Neuron (in vitro differentiated cells): Measurements from ENCODE around the gene ABCA2.

Experiments
- H2AFZ ChIP-seq: one replicate; pipeline ENCODE4 v1.6.1; 2013; ENCODE audit warnings: low read depth, mild to moderate bottlenecking, inconsistent platforms, low read length, moderate library complexity
- H3K27me3 ChIP-seq: one replicate; pipeline ENCODE4 v1.6.1; 2013; ENCODE audit warnings: low read length; ENCODE audit not compliant: insufficient read depth
- H3K36me3 ChIP-seq: one replicate; pipeline ENCODE4 v1.6.1; 2013; ENCODE audit warnings: low read length; ENCODE audit not compliant: insufficient read depth
- H3K4me1 ChIP-seq: one replicate; pipeline ENCODE4 v1.6.1; 2013; ENCODE audit warnings: low read length; ENCODE audit not compliant: insufficient read depth
- H3K4me3 ChIP-seq: 2 replicates; pipeline ENCODE4 v1.5.1; 2013; ENCODE audit warnings: mild to moderate bottlenecking, low read length, moderate library complexity
- H3K9me3 ChIP-seq: one replicate; pipeline ENCODE4 v1.6.1; 2013; ENCODE audit warnings: low read length

ABCA2 gene

DNA sequence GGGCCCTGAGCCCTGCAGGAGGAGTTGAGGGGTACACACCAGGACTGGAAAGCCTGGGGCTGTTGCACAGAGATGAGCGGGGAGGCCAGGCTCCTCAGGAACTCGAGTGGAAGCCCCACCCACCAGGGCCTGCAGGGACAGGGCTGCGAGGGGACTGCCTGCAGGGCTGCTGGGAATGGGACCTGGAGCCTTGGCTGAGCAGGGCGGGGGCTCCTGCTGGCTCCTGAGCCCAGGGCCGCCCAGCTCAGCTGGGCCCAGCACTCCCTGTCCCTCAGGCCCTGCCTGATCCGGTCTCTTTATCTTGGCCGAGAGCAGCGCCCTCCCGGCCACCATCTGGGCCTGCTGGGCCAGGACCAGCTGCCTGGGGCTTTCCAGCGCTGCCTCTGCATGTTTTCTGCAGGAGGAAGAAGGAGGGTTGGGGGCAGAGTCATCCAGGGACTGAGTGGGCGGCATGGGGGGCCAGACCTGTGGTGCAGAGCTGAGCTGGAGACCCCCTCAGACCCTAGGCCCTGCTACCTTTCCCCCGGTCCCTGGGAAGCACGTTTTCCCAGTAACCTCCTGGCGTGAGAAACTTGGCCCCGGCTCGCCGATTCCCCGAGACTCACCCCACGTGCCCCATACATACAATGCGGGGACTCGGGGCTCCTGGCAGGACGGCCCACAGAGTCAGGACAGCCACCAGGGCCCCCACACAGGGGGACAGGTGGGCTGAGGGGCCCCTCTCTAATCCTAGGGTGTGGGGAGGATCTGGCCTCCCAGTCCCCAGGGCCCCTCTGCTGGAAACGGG lies 66.6 kb downstream of the ABCA2 start:
- no peak overlapping the region for H3K4me3 ChIP-seq

DNA sequence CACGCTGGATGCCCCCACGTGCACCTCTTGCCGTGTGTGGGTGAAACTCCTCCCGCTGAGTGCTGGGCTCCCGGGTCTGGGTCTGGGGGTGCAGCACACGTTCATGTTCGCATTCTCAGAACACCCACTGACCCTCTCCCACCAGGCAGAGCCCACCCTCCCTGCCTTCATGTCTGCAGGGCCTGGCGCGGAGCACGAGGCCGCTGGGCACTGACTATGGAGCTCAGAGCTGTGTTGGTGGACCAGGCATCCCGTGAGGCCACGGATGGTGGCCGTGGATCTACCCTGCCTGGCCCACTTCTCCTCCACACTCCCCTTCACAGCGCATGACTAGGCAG lies 67.1 kb downstream of the ABCA2 start:
- H3K36me3 ChIP-seq, result no peaks in the 10 kb centered on the region
- H3K4me3 ChIP-seq, result no peak overlapping the region
- peaks cover 6% of the 10 kb centered on the region for H3K27me3 ChIP-seq
- H2AFZ ChIP-seq, result no peak overlapping the region
- no peaks in the 10 kb centered on the region for H3K9me3 ChIP-seq
- peaks cover 15% of the 10 kb centered on the region for H3K4me1 ChIP-seq

More for the DNA sequence above, 66.6 kb downstream of the ABCA2 start:
- H3K27me3 ChIP-seq, result peaks cover 6% of the 10 kb centered on the region
- H3K4me1 ChIP-seq, result peaks cover 17% of the 10 kb centered on the region
- H2AFZ ChIP-seq, result no peak overlapping the region
- H3K36me3 ChIP-seq, result no peaks in the 10 kb centered on the region
- no peaks in the 10 kb centered on the region for H3K9me3 ChIP-seq

DNA sequence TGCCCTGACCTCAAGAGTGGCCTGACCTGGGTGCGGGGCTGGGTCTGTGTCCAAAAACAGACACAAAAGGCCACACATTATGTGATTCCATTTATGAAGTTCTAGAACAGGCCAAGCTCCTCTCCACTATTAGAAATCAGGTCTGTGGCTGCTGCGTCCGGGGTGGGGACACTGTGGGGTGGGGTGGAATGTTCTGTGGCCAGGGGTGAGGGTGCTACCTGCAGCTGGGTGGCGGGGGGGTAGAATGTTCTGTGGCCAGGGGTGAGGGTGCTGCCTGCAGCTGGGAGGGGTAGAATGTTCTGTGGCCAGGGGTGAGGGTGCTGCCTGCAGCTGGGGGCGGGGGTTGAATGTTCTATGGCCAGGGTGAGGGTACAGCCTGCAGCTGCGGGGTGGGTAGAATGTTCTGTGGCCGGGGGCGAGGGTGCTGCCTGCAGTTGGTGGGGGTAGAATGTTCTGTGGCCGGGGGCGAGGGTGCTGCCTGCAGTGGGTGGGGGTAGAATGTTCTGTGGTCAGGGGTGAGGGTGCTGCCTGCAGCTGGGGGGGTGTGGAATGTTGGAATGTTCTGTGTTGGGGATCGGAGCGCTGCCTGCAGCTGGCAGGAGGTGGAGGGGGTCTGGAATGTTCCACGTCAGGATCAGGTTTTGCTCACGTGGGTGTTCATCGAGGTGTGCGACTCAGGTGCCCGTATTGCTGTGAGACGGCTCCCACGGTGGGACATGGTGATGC lies 67.7 kb downstream of the ABCA2 start:
- Histone ChIP-seq H3K36me3 (no peaks in the 10 kb centered on the region), H3K9me3 (no peaks in the 10 kb centered on the region), H2AFZ (no peak overlapping the region), H3K4me3 (no peak overlapping the region), H3K27me3 (peaks cover 6% of the 10 kb centered on the region), H3K4me1 (peaks cover 14% of the 10 kb centered on the region)

DNA sequence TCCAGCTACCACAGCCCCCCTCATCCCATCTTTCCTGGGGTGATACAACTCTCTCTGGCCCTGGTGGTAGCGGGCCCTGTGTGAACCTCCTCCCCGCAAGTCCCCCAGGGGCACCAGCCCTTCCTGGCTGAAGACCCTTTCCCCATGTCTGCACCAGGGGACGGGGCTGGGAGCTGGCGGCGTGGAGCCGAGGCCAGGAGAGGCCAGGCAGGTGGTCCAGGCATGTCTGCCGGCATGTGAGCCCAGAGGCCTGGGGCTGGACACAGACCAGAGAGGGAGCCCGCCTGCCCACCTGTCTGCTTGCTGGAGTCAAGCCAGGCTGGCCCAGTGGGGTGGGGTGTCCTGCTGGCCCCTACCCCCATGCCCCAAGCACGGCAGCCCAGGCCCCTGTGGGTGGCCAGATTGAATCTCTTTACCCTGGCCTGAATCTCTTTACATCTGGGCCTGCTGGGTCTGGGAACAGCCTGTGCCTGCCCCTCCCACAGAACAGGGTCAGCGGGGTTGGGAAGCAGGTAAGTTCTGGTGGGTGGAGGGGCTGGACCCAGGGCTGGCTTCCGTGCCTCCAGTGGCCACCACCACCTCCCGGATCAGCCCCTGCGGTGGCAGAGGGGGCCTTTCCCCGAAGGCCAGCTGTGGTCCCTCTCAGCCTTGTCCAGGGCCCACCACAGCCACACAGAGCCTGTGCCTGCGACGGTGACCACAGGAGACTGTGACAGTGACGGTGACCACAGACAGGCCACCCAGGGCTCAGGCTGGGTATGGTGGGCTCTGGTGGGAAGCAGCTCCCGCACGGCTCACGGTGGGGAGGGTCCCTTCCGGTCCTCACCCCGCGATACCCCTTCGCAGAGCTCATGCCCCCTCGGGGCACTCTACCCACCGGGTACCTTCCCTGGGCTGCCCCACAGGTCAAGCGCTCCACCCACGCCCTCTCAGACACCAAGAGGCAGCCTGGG lies 68.9 kb downstream of the ABCA2 start:
- Histone ChIP-seq H3K4me1 (peaks cover 9% of the 10 kb centered on the region), H3K36me3 (no peaks in the 10 kb centered on the region), H3K9me3 (no peaks in the 10 kb centered on the region), H3K27me3 (peaks cover 6% of the 10 kb centered on the region), H3K4me3 (no peak overlapping the region), H2AFZ (no peak overlapping the region)

DNA sequence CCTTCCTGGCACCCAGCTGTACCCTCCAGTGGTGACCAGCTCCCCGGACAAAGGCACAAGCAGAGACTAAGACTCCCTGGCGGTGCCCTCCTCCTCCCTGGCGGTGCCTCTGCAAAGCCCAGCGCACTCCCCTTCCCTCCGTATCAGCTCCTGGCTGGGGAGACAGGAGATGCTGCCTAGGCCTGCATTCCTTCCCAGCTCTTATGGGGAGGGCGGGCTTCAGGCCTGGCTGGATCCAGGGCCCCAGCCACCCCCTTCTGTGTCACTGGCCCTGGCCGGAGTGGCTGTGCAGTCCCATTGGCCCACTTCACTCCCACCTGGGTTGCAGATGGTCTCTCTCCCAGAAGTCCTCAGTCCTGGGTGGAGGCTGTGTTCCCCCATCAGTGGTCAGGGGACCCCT lies 69.6 kb downstream of the ABCA2 start:
- no peaks in the 10 kb centered on the region for H3K9me3 ChIP-seq
- H3K27me3 ChIP-seq, result peaks cover 6% of the 10 kb centered on the region
- peaks cover 3% of the 10 kb centered on the region for H3K4me1 ChIP-seq
- no peaks in the 10 kb centered on the region for H3K36me3 ChIP-seq
- H3K4me3 ChIP-seq, result no peak overlapping the region
- H2AFZ ChIP-seq, result no peak overlapping the region

DNA sequence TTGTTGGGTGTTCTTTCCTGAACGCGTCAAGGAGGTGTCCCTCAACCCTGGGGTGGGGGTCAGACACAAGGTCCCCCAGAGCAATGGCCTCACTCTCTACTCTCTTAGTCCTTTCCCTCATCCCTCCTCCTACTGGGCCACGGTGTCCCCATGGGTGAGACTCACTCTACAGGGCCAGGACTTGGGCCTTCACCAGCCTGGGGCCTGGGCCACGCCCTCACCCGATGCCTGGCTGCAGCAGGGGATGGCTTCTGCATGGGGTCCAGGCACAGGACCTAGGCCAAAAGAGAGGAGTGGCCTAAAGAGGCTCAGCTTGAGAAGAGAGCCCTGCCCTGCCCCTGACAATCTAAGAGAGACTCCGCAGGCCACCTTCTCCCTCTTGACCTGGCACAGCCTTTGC lies 70.1 kb downstream of the ABCA2 start:
- H3K4me3 ChIP-seq, result no peak overlapping the region
- H3K27me3 ChIP-seq, result peaks cover under 1% of the 10 kb centered on the region
- H2AFZ ChIP-seq, result no peak overlapping the region
- no peaks in the 10 kb centered on the region for H3K36me3 ChIP-seq
- H3K9me3 ChIP-seq, result no peaks in the 10 kb centered on the region
- no peaks in the 10 kb centered on the region for H3K4me1 ChIP-seq

DNA sequence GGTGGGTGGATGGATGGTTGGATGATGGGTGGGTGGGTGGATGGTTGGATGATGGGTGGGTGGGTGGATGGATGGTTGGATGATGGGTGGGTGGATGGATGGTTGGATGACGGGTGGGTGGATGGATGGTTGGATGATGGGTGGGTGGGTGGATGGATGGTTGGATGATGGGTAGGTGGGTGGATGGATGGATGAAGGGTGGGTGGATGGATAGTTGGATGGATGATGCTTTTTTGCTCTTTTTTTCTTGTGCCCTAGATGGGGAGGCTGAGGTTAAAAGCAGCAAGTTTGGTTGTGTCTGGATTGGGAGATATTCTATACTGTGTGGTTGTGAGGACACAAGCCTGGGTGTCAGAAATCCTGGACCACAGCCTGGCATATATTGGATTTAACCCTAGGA lies 70.6 kb downstream of the ABCA2 start:
- Histone ChIP-seq H3K4me1 (peaks cover under 1% of the 10 kb centered on the region), H3K36me3 (no peaks in the 10 kb centered on the region), H3K9me3 (no peaks in the 10 kb centered on the region), H2AFZ (no peak overlapping the region), H3K4me3 (no peak overlapping the region), H3K27me3 (no peaks in the 10 kb centered on the region)
